ENCODE data around the gene AMER3. TPM values are rescaled to one million over a fixed set of nuclear protein-coding genes. Genes with fewer than 3 reads are reported as not detected.

Gene AMER3
- total RNA-seq, 1 donor from 2014 or later, result under 0.01 TPM

GRCh38 chr2:130785466-130786055 lies 30.2 kb downstream of the AMER3 start:
- DNase-seq, result no peak

DNA sequence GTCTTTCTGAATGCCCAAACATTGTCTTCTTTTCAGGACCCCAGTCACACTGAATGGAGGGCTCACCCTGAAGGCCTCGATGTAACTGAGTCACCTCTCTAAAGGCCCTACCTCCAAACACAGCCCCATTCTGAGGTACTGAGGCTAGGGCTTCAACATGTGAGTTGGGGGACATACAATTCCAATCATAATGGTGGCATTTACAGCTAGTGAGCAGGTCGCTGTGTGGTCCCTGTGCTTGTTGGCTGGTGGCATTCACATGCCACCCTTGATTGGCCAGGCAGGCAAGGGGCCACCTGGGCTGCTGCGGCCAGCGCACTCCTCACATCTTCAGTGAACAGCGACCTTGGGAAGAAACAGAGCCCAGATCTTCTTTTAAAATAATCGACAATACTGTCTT lies 30.7 kb downstream of the AMER3 start:
- DNase-seq, result no peak

GRCh38 chr2:130787841-130788240 lies 32.5 kb downstream of the AMER3 start:
- DNase-seq, result no peak

- DNase-seq, result no peak
Measured at GRCh38 chr2:130790312-130790711, 35.0 kb downstream of the AMER3 start.

GRCh38 chr2:130790804-130791616 lies 35.7 kb downstream of the AMER3 start:
- no peak for DNase-seq

- no peak for DNase-seq
Measured at GRCh38 chr2:130791617-130791939, 36.2 kb downstream of the AMER3 start.

GRCh38 chr2:130795431-130795830 lies 40.1 kb downstream of the AMER3 start:
- DNase-seq, result no peak

GRCh38 chr2:130796290-130796689 lies 41.0 kb downstream of the AMER3 start:
- DNase-seq, result no peak

DNA sequence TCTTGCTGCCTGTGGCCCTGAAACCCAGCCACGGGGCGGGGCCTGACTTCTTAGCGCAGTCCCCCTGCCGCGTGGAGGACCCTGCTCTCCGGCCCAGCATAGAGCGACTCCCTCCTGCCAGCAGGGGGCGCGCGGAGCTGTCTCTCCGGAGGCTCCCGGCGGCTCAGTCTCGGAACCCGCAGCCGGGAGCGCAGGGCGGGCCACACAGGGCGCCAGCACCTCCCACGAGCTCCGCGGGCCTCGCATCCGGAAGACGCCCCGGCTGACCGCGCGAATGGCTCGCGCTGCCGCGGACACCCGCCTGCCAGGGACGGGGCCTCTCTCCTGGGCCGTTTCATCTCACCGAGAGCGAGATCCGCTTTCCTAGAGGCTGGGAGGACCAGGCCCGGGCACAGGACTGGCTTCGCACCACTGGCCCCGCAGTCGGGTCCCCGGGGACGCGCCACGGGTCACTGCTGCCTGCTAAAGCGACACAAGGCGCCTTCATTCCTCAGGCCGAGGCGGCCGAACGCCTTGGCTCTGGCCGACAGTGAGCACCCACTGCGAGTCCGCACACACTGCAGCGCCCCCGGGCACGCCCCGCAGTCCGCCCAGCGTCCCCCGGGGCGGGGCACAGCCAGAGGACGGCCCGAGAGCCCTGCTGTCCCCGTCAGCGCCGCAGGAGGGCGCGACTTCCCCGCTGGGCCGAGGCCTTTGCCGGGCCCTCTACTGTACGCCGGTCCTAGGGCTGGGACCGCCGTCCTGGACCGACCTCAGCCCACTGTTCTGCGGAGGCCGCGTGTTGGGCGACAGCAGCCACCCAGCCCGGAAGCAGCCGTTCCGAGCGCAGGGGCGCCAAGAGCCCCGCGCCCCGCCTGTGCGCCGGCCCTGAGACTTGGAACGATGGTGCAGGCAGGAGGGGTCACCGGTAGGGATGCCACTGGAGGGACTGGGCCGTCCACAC lies 42.4 kb downstream of the AMER3 start:
- DNase-seq, result peak; percentile 71

DNA sequence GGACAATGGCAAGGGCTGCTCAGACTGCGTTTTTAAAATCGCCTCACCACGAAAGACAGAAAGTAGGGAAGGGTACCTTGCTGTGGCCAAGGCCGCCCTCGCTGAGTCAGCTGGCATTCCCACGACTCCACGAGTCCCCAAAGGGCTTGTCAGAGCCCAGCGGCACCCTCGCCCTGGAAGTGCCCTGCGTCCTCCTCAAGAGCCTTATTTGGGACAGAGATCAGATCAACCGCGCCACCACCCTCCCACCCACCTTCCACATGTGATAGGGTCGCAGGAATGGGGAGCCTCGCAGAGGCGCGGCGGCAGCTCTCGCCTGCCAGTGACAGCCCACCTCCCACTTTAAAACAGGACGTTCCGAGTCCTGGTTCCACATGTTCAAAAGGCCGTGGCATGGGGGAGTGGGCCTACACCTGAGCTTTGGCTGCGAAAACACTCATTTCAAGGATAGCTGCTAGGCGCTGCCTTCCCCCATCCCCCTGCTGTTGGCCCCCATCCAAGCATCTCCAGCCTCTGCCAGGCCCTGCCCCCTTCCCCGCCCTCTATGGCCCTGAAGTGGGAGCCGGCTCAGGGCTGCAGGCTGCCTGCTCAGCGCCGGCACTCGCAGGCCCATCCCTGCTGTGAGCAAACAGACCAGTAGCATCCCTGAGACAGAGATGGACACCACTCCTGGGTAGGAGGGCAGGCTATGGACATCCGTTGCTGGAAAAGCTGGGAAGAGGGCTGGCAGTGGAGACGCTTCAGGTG lies 43.3 kb downstream of the AMER3 start:
- DNase-seq, result peak; percentile 2

DNA sequence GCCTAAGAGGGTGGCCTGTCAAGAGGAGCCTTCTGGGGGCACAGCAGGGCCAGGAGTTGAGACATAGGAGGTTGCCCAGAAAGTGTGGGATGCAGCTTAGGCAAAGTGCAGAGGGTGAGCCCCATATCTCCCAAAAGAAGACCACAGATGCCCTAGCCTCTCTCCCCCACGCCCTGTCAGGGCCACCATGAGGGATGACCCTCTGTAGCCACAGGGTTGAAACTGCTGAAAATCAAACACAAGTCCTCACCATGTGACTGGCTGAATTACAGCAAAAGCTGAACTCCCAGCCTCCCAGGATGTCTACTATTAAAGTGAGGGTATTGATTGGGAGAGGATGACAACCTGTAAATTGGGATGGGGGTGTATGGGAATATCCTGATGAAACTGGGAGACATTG lies 44.0 kb downstream of the AMER3 start:
- DNase-seq, result no peak

- no peak for DNase-seq
Measured at GRCh38 chr2:130805613-130806012, 50.3 kb downstream of the AMER3 start.

DNA sequence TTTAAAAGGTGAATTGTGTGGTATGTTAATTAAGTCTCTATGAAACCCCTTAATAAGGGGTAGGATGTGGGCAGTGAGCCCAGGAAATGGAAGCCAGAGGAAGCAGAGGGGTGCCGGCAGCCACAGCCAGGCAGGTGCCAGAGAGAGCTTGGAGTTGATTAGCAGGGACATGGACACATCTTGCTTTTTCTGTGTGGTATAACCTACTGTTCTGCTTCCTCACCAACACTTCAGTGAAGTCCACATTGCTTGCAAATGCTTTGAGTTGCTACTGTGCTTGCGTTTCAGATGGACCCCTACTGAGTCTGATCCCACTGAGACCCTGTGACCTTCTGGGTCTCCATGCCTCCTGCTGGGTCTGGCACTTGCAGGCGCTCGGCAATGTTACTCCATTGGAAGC lies 51.0 kb downstream of the AMER3 start:
- no peak for DNase-seq

DNA sequence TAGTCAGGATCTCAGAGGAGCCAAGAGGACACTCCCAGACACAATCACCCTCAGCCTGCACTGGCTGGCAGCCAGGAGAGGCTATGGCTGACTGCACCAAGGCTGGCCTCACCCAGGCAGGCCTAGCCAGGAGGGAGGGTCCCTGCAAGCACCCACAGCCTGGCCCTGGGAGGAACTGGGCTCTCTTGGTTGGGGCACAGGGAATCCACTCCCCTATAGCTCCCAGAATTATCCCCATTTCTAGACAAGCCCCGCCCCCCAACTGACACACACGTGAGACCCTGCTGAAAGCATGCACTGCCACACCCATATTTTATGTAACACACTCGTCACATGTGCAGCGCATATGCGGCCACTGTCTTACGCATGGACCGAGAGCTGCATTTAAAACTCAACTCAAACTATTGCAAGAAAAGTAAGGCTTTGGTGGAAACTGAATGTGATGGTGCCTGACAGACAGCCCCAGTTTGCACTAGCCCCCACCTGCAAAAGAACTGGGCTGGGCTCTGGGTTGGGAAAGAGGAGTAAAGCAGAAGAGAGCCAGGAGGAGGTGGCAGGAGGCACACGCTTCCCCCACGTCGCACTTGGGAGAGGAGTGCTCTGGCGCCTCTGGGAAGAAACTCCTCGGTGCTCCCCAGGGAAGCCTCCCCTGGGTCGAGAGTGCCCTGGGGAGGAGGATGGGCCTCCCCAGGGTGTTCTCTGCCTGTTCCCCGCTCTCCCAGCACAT lies 52.5 kb downstream of the AMER3 start:
- peak; percentile 81 for DNase-seq

- no peak for DNase-seq
Measured at GRCh38 chr2:130808482-130809268, 53.3 kb downstream of the AMER3 start.

- DNase-seq, result no peak
Measured at GRCh38 chr2:130810490-130810889, 55.1 kb downstream of the AMER3 start.

- no peak for DNase-seq
Measured at GRCh38 chr2:130813722-130814121, 58.4 kb downstream of the AMER3 start.

DNA sequence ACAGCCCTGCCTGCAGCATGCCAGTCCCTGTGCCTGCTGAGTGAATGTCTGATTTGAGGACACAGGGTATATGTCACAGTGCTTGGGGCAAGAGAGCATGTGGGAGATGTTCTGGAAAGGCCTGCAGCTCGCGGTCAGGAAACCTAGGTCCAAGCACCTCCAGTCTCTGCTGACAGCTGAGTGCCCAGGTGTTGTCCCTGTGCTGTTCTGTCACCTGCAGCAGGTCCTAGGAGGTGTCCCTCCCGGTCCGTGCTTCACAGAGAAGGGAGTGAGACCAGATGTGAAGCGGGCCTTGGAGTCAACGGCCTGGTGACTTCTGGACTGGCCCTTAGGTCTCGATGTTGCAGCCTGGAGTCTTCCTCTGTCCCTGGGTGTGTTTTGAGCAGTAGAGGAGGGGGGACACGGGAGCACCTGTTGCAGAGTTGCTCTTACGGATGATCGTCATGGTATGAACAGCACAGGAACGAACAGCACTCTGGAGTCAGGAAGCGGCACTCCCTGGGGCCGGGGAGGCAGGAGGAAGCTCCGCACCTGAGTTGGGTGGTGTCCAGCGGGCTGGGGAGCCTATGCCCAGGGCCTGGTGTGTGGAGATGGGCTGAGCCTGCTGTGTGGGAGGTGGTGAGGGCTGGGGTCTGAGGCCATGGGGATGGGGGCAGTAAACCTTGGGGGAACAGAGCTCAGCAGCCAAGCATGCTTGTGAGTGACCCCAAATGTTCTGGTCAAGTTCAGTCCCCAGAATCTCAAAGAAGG lies 59.8 kb downstream of the AMER3 start:
- DNase-seq, result no peak
